ENCODE measurements around the gene DRC7.
"Not testable (repeated sequence)": the region's sequence is repeated elsewhere in the genome, so short reads cannot be mapped to it uniquely, and the experiment has no call there.

The DRC7 gene

DNA sequence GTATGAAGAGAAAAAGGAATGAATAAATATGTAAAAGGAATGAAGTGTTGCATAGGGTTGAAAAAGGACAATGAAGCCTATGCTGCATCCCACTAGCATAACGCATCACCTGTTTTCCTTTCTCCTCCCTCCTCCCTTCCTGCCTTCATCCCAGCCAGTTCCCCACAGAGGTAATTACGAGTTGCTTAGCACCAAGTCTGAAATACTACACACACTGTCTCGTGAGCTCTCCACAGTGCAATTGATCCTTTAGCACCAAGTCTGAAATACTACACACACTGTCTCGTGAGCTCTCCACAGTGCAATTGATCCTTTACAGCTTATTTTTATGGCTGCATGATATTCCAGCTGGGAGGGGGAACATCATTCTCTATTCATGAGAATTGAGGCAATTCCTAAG, 1.1 kb upstream of the DRC7 start:
- DNase-seq (ENCODE audit: low read depth in 2 of 2): no peak

DNA sequence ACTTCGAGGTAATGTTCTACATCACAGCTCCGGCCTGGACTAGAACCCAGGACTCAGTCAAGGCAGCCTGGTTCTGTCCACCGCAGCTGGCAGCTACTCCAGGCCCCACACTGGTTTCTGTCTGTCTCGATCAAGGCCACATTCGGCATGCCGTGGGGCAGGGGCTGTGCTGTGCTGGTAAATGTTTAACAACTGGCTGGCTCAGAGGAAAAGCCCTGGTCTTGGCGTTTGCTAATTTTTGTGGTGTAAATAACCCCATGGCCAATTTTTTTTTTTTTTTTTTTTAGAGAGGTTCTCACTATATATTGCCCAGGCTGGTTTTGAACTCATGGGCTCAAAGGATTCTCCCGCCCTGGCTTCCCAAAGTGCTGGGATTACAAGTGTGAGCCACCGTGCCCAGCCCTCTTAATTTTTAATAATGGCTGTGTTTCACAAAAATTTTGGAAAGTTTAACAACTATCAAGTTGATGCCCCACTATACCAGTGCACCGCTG, 328 bp upstream of the DRC7 start:
- DNase-seq (ENCODE audit: low read depth in 2 of 2): no peak

DNA sequence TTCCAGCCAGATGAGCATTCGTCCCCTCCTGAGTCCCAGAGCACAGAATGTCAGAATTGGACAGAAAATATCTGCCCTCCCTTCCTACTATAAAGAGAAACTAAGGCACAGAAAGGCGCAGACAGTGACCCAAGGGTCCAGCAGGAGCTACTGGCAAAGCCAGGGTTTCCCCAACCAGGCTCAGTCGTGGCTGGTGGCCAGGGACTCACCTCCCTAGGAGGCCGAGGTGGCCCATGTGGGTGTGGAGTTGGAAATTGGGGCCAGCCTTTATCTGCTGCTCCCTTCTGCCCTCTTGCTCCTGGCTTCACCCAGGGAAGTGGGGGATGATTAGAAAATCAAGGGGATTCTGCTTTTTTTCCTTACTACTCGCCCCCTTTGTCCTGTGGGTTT, 1.1 kb downstream of the DRC7 start:
- DNase-seq (ENCODE audit: low read depth in 2 of 2): no peak

DNA sequence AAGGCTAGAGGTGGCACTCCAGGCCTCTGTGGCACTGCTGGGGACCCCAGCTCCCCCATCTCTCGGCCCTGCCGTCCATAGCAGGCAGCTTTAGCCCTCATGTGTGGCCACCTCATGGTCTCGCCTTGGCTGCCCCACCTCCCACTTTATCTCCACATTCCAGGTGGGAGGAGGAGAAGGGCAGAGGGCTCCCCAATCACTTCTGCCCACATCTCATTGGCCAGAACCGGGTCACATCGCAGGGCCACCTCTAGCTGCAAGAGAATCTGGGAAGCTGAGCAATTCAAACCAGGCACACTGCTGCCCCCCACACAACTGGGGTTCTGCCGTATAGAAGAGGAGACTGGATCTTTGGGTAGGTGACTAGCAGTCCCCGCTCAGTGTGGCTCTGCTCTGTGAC, 1.6 kb downstream of the DRC7 start:
- no peak for DNase-seq (ENCODE audit: low read depth in 2 of 2)

DNA sequence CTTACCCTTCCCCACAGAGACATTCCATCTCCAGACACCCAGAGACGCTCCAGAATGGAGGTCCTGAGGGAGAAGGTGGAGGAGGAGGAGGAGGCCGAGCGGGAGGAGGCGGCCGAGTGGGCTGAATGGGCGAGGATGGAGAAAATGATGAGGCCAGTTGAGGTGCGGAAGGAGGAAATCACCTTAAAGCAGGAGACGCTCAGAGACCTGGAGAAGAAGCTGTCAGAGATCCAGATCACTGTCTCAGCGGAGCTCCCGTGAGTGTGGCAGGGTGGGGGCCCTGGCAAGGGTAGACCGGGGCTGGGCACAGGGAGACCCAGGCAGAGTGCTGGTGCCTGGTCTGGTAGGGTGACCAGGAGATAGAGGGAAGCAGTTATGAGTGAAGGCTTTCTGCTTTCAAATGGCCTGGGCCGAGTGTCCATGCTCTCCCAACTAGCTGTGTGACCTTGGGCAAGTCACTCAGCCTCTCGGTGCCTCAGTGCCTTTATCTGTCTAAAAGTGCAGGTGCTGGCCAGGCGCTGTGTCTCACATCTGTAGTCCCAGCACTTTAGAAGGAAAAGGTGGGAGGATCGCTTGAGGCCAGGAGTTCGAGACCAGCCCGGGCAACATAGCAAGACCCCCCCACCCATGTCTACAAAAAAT, 3.4 kb downstream of the DRC7 start:
- no peak for DNase-seq (ENCODE audit: low read depth in 2 of 2)

DNA sequence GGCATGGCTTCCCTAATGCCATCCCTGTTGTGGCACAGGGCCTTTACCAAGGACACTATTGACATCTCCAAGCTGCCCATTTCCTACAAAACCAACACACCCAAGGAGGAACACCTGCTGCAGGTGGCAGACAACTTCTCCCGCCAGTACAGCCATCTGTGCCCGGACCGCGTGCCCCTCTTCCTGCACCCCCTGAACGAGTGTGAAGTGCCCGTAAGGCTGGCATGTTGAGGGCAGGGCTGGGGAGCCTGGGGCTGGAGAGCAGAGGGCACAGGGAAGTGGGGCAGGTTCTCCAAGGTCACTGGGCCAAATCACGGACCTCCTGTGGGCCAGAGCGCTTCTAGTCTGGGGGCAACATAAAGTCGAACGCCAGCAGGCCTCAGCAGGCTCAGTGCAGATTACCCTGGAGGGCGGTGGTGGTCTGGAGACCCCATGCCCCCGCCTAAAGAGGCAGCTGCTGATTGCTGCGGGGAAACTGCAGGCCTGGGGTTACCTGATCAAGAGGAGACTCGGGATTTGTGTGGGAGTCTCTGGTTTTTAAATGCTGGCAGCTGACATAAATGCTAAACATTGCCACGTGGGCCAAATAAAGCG, 4.3 kb downstream of the DRC7 start:
- DNase-seq (ENCODE audit: low read depth in 2 of 2): no peak

DNA sequence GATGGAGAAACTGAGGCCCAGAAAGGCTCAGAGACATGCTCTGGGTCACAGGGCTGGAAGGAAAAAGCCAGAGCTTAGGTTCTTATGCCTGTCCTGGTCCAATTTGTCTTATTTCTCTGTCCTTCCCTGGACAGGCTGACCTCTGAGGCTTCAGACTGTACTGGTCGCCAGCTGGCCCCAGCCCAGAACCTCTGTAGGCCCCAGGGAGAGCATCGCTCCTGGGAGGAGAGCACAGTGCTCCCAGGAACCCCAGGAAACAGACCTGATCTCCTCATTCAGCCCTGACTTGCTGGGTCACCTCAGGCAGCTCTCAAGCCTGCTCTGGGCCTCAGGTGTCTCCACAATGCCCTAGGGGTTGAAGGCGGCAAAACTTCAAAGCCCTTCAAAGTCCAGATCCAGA, 4.9 kb downstream of the DRC7 start:
- no peak for DNase-seq (ENCODE audit: low read depth in 2 of 2)

DNA sequence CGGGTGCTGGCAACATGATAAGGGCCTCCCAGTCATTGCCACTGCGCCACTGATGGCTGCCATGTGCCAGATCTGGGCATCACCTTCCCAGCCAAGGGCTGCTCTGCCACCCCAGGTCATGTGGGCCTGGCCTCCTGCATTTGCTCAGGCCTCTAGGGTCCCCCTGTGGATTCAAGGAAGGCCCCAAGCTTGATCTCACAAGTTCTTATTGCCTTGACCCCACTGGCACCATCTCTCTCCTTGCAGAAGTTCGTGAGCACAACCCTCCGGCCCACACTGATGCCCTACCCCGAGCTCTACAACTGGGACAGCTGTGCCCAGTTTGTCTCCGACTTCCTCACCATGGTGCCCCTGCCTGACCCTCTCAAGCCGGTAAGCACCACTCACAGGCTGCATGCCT, 5.3 kb downstream of the DRC7 start:
- DNase-seq (ENCODE audit: low read depth in 2 of 2): no peak

DNA sequence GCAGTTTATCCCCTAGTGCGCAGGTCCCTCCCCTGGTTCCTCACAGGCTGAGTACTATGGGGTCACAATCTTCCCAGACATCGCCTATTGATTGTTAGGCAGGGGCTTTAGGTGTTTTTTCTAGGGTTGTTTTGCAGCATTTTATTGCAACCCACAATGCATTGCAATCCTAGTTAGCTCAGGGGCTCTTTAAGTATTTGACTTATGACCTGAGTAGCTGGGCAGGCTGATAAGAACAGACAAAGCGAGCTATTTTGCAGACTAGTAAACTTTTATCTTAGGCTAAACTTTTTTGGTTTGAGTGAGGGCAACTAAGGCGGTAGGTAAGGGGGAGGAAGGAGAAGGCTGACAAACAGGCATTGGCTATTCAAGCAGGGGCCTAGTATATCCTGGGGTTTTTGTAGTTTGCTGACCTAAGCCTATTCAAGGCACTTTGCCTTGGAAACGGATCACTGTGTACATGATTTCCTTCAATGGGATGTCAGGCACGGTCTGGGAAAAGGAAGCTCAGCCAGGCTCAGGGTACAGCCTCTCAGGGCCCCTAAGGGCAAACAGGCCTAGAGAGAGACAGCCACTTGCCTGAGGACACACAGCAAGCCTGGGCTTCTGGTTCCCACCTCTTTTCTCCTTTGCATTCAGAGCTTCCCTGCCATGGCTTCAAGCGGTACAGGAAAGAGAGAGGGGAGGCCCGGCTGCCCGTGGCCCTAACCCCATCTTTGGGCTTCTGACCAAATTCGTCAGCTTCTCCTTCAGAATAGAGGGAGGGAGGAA, 6.4 kb downstream of the DRC7 start:
- DNase-seq (ENCODE audit: low read depth in 2 of 2): no peak

DNA sequence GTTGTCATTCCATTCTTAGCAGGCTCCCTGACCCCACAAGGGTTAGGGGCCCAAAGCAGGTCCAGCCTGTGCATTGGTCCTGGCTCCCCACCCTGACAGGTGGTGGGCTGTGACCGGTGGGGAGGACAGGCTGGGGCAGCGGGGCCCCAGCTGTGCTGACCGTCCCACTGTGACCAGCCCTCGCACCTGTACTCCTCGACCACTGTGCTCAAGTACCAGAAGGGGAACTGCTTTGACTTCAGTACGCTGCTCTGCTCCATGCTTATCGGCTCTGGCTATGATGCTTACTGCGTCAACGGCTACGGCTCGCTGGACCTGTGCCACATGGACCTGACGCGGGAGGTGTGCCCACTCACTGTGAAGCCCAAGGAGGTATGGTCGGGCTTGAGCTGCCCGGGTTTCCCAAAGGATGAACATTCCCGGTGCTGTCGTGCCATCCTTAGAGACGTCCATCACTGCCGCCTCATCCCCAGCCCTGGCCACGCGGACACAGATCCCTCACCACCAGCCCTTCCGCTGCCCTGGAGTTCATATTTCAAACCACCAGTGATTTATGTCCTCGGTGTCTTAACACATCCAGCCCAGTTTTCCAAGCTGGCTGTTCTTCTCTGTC, 7.3 kb downstream of the DRC7 start:
- no peak for DNase-seq (ENCODE audit: low read depth in 2 of 2)

DNA sequence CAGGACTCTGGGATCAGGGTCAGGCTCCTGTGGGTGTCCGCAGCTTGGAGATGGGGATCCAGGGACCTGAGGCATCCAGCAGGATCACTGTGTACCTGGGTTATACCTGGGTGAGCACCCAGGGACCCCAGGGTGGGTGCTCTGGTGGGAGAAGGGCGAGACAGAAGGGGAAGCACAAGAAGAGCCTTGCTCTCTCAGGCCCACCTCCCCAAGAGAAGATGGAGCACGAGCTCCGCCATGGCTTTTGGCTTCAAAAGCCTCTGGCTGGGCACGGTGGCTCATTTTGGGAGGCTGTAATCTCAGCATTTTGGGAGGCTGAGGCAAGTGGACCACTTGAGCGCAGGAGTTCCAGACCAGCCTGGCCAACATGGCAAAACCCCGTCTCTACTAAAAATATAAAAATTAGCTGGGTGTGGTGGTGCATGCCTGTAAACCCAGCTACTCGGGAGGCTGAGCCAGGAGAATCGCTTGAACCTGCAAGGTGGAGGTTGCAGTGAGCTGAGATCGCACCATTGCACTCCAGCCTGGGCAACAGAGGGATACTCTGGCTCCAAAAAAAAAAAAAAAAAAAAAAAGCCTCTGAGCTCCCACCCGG, 8.9 kb downstream of the DRC7 start:
- no peak for DNase-seq (ENCODE audit: low read depth in 2 of 2)

DNA sequence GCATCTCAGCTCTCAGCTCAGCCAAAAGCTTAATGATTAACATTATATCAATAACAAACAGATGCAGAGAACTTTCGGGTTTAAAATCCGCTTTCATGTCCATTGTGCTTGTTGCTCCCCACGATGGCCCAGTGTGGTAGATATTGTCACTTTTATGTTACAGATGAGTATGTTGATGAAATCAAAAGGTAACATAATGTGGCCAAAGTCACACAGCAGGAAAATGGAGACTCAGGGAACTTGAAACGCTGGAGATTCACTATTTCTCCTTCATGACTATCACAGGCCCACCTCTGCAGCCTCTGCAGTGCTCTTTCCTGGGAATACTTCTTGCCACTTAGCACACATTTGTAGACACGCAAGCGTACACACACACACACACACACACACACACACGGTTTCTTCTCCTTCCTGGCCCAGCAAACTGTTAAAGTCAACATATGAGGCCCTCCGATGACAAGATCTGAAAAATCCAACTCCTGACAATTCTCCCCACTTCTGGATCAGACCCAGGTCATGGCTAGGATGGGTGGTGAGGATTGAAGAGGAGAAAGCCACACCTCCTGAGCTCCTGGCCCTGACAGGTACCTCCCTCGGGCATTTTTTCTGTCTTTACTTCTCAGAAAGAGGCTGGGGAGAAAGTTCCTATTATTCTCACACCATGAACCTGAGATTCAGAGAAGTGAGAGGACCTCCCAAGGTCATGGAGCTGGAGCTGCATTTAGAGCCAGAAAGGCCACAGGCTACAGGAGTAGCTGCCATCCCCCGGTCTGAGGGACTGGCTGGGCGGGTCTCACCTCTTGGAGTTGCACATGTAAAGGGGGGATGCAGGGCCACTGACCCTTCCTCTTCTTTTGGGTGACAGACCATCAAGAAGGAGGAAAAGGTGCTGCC, 9.7 kb downstream of the DRC7 start:
- no peak for DNase-seq (ENCODE audit: low read depth in 2 of 2)

DNA sequence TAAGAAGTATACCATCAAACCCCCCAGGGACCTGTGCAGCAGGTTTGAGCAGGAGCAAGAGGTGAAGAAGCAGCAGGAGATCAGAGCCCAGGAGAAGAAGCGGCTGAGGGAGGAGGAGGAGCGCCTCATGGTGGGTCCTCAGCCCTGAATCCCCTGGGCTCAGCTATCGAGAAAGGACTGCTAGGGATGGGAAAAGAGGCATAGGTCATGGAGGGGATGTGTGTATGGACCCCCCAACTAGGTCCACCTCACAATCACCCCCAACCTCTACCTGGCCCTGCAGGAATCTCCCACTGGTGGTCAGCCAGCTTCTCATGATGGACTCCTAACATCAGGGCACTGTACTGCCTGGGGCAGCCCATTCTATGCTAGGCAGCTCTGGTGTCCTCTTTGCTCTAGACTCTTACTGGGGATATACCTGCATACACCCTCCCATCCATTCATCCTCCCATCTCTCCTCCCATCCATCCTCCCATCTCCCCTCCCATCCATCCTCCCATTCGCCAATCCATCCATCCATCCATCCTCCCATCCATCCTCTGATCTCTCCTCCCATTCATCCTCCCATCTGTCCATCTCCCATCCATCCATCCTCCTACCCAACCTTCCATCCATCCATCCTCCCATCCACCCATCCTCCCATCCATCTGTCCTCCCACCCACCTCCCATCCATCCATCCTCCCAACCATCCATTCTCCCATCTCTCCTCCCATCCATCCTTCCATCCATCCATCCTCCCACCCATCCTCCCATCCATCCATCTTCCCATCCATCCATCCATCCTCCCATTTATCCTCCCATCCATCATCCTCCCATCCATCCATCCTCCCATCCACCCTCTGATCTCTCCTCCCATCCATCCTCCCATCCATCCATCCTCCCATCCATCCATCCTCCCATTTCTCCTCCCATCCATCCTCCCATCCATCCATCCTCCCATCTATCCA, 10.6 kb downstream of the DRC7 start:
- no peak for DNase-seq (ENCODE audit: low read depth in 2 of 2)

DNA sequence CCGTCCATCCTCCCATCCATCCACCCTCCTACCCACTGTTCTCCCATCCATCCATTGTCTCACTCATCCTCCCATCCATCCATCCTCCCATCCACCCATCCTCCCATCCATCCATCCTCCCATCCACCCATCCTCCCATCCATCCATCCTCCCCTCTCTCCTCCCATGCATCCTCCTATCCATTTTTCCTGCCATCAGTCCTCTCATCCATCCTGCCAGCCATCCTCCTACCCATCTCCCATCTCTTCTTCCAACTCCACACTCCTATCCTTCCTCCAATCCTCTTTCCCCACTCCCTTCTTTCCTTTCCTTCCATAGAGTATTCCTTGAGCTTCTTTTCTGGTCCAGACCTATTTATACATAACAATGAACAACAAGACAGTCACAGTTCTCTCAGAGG, 12.1 kb downstream of the DRC7 start:
- no peak for DNase-seq (ENCODE audit: low read depth in 2 of 2)

DNA sequence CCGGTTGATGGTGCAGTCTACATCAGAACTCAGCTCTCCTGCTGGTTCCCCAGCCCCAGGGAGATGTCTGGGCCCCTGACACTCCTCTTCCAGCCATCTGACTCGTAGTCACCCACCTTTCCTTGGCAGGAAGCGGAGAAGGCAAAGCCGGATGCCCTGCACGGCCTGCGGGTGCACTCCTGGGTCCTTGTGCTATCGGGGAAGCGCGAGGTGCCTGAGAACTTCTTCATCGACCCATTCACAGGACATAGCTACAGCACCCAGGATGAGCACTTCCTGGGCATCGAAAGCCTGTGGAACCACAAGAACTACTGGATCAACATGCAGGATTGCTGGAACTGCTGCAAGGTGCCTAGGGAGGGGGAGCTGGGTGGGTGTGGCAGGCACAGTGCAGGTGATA, 12.7 kb downstream of the DRC7 start:
- DNase-seq (ENCODE audit: low read depth in 2 of 2): no peak

DNA sequence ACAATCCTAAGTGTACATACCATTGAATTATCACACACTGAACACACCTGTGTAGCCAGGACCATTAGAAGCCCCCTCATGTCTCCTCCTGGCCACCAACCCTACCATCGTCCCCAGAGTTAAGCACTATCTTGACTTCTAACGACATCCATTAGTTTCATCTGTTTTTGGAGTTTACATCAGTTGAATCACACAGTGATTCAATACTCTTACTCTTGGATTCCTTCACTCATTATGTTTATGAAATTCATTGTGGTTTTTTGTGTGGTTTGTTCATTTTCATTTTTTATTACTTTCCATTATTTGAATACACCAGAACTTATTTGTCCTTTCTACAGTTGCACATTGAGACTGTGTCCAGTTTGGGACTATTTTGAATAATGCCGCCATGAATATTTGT, 13.6 kb downstream of the DRC7 start:
- DNase-seq (ENCODE audit: low read depth in 2 of 2): no peak

DNA sequence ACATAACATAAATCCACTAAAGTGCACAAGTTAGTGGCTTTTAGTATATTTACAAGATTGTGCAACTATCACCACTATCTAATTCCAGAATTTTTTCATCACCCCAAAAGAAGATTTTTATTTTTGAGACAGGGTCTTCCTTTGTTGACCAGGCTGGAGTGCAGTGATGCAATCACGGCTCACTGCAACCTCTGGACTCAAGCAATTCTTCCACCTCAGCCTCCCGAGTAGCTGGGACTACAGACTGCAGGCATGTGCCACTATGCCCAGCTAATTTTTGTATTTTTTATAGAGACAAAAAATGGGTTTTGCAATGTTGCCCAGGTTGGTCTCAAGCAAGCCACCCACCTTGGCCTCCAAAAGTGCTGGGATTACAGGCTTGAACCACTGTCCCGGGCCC, 15.1 kb downstream of the DRC7 start:
- no peak for DNase-seq (ENCODE audit: low read depth in 2 of 2)

DNA sequence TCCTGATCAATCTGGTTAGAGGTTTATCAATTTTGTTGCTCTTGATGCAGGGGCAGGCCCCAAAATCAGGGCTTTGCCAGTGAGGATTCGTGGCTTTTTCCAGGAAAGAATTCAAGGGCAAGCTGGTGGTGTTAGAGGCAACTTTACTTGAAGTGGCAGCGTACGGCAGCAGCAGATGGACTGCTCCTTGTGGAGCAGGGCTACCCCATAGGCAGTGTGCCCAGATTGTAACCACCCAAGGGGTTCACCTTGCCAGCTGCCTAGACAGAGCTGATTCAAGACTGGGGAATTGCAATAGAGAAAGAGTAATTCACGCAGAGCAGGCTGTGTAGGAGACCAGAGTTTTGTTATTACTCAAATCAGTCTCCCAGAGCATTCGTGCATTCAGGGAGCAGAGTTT, 16.7 kb downstream of the DRC7 start:
- no peak for DNase-seq (ENCODE audit: low read depth in 2 of 2)

DNA sequence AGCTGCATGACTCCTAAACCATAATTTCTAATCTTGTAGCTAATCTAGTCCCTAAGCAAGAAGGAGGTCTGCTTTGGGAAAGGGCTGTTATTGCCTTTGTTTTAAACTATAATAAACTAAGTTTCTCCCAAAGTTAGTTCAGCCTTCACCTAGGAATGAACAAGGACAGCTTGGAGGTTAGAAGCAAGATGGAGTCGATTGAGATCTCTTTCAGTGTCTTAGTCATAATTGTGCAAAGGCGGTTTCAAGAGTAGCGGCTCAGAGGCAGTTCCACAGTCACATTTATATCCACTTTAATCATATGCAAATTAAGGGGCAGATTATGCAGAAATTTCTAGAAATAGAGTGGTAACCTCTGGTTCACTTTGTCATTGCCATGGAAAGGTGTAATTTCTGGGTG, 17.4 kb downstream of the DRC7 start:
- no peak for DNase-seq (ENCODE audit: low read depth in 2 of 2)

DNA sequence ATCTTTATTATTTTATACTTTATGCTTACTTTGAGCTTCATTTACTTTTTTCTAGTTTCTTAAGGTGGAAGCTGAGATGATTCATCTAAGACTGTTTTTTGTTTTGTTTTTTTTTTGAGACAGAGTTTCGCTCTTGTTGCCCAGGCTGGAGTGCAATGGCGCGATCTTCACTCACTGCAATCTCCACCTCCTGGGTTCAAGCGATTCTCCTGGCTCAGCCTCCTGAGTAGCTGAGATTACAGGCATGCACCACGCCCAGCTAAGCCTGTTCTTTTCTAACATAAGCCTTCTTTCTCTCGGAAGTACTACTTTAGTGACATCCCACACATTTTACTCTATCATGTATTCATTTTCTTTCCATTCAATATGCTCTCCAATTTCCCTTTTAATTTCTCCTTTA, 18.0 kb downstream of the DRC7 start:
- DNase-seq (ENCODE audit: low read depth in 2 of 2): not testable (repeated sequence)
